ENCODE results near the gene RCL1.

- TF ChIP-seq, protein P1, sequence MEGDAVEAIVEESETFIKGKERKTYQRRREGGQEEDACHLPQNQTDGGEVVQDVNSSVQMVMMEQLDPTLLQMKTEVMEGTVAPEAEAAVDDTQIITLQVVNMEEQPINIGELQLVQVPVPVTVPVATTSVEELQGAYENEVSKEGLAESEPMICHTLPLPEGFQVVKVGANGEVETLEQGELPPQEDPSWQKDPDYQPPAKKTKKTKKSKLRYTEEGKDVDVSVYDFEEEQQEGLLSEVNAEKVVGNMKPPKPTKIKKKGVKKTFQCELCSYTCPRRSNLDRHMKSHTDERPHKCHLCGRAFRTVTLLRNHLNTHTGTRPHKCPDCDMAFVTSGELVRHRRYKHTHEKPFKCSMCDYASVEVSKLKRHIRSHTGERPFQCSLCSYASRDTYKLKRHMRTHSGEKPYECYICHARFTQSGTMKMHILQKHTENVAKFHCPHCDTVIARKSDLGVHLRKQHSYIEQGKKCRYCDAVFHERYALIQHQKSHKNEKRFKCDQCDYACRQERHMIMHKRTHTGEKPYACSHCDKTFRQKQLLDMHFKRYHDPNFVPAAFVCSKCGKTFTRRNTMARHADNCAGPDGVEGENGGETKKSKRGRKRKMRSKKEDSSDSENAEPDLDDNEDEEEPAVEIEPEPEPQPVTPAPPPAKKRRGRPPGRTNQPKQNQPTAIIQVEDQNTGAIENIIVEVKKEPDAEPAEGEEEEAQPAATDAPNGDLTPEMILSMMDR (IDR thresholded peaks at IDR 0.05; ENCODE audit: insufficient read depth, low read length, poor library complexity, severe bottlenecking), result no peak
- TF ChIP-seq EZH2phosphoT487 (conservative IDR thresholded peaks at IDR 0.05; ENCODE audit: low read length), result no peak
Observed at GRCh38 chr9:4792572-4793458, at the start of gene RCL1.

All from SU-DHL-6 (cell line).